A673 (cell line): Measurements from ENCODE around the gene AFAP1.

Source experiments
- CTCF ChIP-seq: fragments of 300-800, 200-600 bp; sonication (generic); conservative IDR thresholded peaks from 2 replicates; pipeline ENCODE4 v1.5.1; 2017; ENCODE audit warnings: low read depth, mild to moderate bottlenecking, antibody characterized with exemption, low read length, moderate library complexity, mixed read lengths
- EZH2 ChIP-seq: fragments of 200-600 bp; sonication (generic); IDR thresholded peaks from 2 replicates; pipeline ENCODE4 v1.6.1; 2017; ENCODE audit warnings: borderline replicate concordance, low read depth, mild to moderate bottlenecking, mixed read lengths, antibody characterized with exemption, low read length; ENCODE audit not compliant: poor library complexity, severe bottlenecking

GRCh38 chr4:7795983-7796382 is 143.7 kb downstream of the AFAP1 start:
- TF ChIP-seq EZH2 (no peak), CTCF (no peak)
